ENCODE data around the gene CES3. TPM values are rescaled to one million over a fixed set of nuclear protein-coding genes. Genes with fewer than 3 reads are reported as not detected.
"Not testable (repeated sequence)": the region's sequence is repeated elsewhere in the genome, so short reads cannot be mapped to it uniquely, and the experiment has no call there.

The CES3 gene
- total RNA-seq, 6 experiments from 2014 or later = 0.06 to 0.39 (median 0.14) TPM; not detected in 1

GRCh38 chr16:66984892-66985311 lies 23.8 kb downstream of the CES3 start:
- H3K4me3 Mint-ChIP-seq = no peak overlapping the region
- no peak for TF ChIP-seq CTCF (IDR thresholded peaks at IDR 0.05)
- H3K27ac Mint-ChIP-seq = no peak overlapping the region
- no peaks in the 10 kb centered on the region for H3K36me3 Mint-ChIP-seq (ENCODE audit: low read depth)
- no peaks in the 10 kb centered on the region for H3K9me3 Mint-ChIP-seq
- DNase-seq = no peak
- peaks cover 14% of the 10 kb centered on the region for H3K27me3 Mint-ChIP-seq (ENCODE audit: insufficient read depth)
- H3K4me1 Mint-ChIP-seq (ENCODE audit: low read depth) = peaks cover 7% of the 10 kb centered on the region

- H3K36me3 Mint-ChIP-seq (ENCODE audit: low read depth) = no peaks in the 10 kb centered on the region
- H3K4me3 Mint-ChIP-seq = no peak overlapping the region
- H3K4me1 Mint-ChIP-seq (ENCODE audit: low read depth) = peaks cover 7% of the 10 kb centered on the region
- H3K27me3 Mint-ChIP-seq (ENCODE audit: insufficient read depth) = peaks cover 14% of the 10 kb centered on the region
- no peak for DNase-seq
- H3K27ac Mint-ChIP-seq = no peak overlapping the region
- TF ChIP-seq CTCF (IDR thresholded peaks at IDR 0.05) = no peak
- no peaks in the 10 kb centered on the region for H3K9me3 Mint-ChIP-seq
These were observed 25.5 kb downstream of the CES3 start for GRCh38 chr16:66986559-66986958.

- H3K36me3 Mint-ChIP-seq (ENCODE audit: low read depth) = no peaks in the 10 kb centered on the region
- TF ChIP-seq CTCF (IDR thresholded peaks at IDR 0.05) = no peak
- no peaks in the 10 kb centered on the region for H3K9me3 Mint-ChIP-seq
- H3K27me3 Mint-ChIP-seq (ENCODE audit: insufficient read depth) = peaks cover 4% of the 10 kb centered on the region
- no peak within 1 kb of the TSS for H3K27ac Mint-ChIP-seq
- DNase-seq = no peak
- H3K4me1 Mint-ChIP-seq (ENCODE audit: low read depth) = peaks cover 7% of the 10 kb centered on the region
- H3K4me3 Mint-ChIP-seq = no peak within 1 kb of the TSS
These were observed 27.2 kb downstream of the CES3 start, which contains the start of gene CES4A for GRCh38 chr16:66988197-66988788. CES4A (plus strand) TSS chr16:66988589; CDS start chr16:66988773, 184 bp downstream.

- TF ChIP-seq CTCF (IDR thresholded peaks at IDR 0.05) = no peak
- Mint-ChIP-seq H3K27me3 (ENCODE audit: insufficient read depth) (peaks cover 4% of the 10 kb centered on the region), H3K9me3 (no peaks in the 10 kb centered on the region), H3K36me3 (ENCODE audit: low read depth) (no peaks in the 10 kb centered on the region), H3K4me1 (ENCODE audit: low read depth) (peaks cover 14% of the 10 kb centered on the region), H3K4me3 (no peak overlapping the region), H3K27ac (no peak overlapping the region)
- no peak for DNase-seq
These were observed 30.5 kb downstream of the CES3 start for GRCh38 chr16:66991545-66992077.

- DNase-seq; H3K9me3 Mint-ChIP-seq; H3K27ac Mint-ChIP-seq; H3K27me3 Mint-ChIP-seq (ENCODE audit: insufficient read depth); H3K36me3 Mint-ChIP-seq (ENCODE audit: low read depth); H3K4me1 Mint-ChIP-seq (ENCODE audit: low read depth); H3K4me3 Mint-ChIP-seq: not testable (repeated sequence)
These were observed 32.5 kb downstream of the CES3 start for GRCh38 chr16:66993558-66993957.

GRCh38 chr16:66996324-66996982 lies 35.4 kb downstream of the CES3 start:
- Mint-ChIP-seq H3K27me3 (ENCODE audit: insufficient read depth) (peaks cover 4% of the 10 kb centered on the region), H3K36me3 (ENCODE audit: low read depth) (no peaks in the 10 kb centered on the region), H3K4me1 (ENCODE audit: low read depth) (peaks cover 6% of the 10 kb centered on the region), H3K27ac (no peak overlapping the region), H3K9me3 (no peaks in the 10 kb centered on the region), H3K4me3 (no peak overlapping the region)
- peak; percentile 62 for DNase-seq
- TF ChIP-seq CTCF (IDR thresholded peaks at IDR 0.05) = no peak

Measured in HFFc6 (cell line).